WERI-Rb-1 (cell line): ENCODE measurements around the gene CXCR6.
A peak's percentile ranks its signal among the peaks of the same experiment; 100 is the strongest.

Experiments
- DNase-seq: peaks from one replicate; pipeline ENCODE4 v3.0.0-alpha.2; 2020
- H3K27ac ChIP-seq: fragments of 250-450 bp; sonication (Bioruptor Pico); 2 replicates; pipeline ENCODE4 v1.5.1; 2020; ENCODE audit warnings: mild to moderate bottlenecking, moderate library complexity
- H3K27me3 ChIP-seq: fragments of 250-450 bp; sonication (Bioruptor Pico); 2 replicates; pipeline ENCODE4 v1.5.1; 2021; ENCODE audit warnings: mild to moderate bottlenecking, low read depth, moderate library complexity; ENCODE audit not compliant: insufficient read depth, severe bottlenecking
- H3K36me3 ChIP-seq: fragments of 250-450 bp; sonication (Bioruptor Pico); 2 replicates; pipeline ENCODE4 v1.5.1; 2020; ENCODE audit warnings: mild to moderate bottlenecking, moderate library complexity
- H3K4me3 ChIP-seq: 2 replicates; pipeline ENCODE4 v1.5.1; 2011; ENCODE audit warnings: low read depth, mild to moderate bottlenecking, control low read depth, low read length
- H3K9me3 ChIP-seq: fragments of 250-450 bp; sonication (Bioruptor Pico); 2 replicates; pipeline ENCODE4 v1.5.1; 2021; ENCODE audit warnings: mild to moderate bottlenecking, moderate library complexity; ENCODE audit not compliant: severe bottlenecking
- TF ChIP-seq, protein P1 (sequence below): IDR thresholded peaks from 2 replicates; pipeline ENCODE4 v1.5.1; 2011; ENCODE audit warnings: low read depth, mild to moderate bottlenecking, control low read depth, inconsistent platforms, low read length

Gene CXCR6

DNA sequence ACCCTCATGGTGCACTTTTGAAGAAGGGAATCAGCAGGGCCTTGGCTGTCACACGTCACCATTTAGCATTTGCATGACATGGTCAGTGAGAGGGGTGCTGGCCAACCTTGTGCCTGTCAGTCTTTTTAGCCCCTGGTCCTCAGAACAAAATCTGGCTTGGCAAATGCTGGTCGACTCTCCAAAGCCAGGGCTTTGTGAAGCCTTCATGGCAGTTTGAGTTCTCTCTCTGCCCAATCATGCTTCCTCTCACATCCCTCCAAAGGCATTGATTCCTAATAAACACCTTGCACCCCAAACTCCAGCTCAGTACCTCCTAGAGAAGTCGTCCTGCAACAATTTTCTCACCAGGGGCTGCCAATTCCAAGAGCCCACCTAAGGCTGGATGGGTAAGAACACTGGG, 37.5 kb upstream of the CXCR6 start:
- Histone ChIP-seq H3K4me3 (no peak overlapping the region), H3K27me3 (no peaks in the 10 kb centered on the region), H3K27ac (no peak overlapping the region), H3K9me3 (no peaks in the 10 kb centered on the region), H3K36me3 (no peaks in the 10 kb centered on the region; the same call in 1 of the 2 replicates)
- TF ChIP-seq, protein P1, sequence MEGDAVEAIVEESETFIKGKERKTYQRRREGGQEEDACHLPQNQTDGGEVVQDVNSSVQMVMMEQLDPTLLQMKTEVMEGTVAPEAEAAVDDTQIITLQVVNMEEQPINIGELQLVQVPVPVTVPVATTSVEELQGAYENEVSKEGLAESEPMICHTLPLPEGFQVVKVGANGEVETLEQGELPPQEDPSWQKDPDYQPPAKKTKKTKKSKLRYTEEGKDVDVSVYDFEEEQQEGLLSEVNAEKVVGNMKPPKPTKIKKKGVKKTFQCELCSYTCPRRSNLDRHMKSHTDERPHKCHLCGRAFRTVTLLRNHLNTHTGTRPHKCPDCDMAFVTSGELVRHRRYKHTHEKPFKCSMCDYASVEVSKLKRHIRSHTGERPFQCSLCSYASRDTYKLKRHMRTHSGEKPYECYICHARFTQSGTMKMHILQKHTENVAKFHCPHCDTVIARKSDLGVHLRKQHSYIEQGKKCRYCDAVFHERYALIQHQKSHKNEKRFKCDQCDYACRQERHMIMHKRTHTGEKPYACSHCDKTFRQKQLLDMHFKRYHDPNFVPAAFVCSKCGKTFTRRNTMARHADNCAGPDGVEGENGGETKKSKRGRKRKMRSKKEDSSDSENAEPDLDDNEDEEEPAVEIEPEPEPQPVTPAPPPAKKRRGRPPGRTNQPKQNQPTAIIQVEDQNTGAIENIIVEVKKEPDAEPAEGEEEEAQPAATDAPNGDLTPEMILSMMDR = no peak
- no peak for DNase-seq

DNA sequence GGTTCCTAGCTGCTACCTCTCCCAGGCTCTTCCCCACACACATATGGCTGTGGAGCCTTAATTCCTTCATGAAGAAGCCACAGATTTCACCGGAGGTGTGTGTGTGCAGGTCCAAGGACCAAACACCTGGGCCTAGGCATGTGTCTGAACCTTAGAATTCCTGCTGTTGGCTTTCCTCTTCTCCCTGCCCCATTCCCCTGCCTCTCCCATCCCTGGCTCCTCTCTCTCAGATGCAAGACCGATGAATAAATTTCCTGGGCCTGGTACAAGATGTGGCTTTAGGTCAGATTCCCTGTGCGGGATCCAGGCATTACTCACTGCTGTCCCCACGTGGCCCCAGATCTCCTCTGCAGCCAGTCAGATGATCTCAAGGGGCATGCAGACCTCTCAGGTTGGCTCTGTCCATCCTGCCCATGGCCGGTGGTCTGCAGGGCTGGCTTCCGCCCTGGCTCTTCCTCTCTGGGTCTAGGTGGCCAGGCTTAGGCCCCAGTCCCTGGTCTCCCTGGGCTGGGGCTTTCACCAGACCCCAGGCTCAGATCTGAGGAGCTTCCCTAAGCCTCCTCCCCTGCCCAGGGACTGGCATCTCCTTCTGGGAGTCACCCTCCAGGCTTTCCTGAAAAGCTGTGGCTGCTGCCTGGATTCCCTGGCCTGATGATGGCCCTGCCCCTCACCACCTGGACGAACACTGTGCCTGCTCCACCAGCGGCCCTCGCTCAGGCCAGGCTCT, 36.4 kb upstream of the CXCR6 start:
- peak; percentile 27 for DNase-seq
- no peaks in the 10 kb centered on the region for H3K27me3 ChIP-seq

DNA sequence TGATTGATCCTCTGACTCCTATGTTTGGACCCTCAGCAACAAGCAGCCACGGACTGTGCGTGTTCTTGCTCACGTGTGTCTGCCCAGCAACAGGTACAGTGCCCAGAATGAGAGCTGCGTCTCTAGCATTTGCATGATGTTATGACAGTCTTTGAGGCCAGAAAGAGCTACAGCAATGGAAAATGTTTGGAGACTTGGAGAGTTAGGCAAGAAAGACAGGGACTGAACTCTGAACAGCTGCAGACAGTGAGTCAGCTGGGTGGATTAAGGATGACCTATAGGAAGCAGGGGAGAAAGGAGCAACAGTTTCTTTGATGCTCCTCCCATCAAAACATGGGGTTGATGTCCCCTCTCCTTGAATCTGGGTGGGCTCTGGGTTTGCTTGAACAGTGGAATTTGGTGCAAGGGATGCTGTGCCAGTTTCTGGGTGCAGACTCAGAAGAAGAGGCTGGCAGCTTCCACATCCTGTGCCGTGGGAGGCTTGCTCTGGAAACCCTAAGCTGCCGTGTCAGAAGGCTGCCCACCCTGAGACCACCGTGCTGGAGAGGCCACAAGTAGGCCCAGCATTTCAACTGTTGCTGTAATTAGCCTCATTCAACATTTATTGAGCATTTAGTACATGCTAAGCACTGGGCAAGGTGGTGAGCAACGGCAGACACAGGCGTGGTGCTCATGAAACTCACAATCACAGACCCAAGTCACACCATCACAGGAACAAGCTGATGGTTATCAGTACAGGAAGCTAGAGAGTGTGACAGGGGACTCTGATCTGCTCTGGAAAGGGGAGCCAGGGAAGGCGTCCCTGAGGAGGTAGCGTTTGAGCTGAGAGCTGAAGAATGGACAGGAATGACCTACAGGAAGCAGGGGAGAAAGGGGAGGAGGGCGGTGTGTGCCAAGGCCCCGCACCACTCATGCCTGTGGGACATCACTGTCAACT, 35.2 kb upstream of the CXCR6 start:
- no peaks in the 10 kb centered on the region for H3K9me3 ChIP-seq
- H3K27ac ChIP-seq = no peak overlapping the region
- TF ChIP-seq, protein P1 = no peak
- H3K36me3 ChIP-seq = no peaks in the 10 kb centered on the region; the same call in 1 of the 2 replicates
- H3K4me3 ChIP-seq = no peak overlapping the region
- no peaks in the 10 kb centered on the region for H3K27me3 ChIP-seq
- no peak for DNase-seq

More for the DNA sequence above, 36.4 kb upstream of the CXCR6 start:
- no peak overlapping the region for H3K27ac ChIP-seq
- H3K36me3 ChIP-seq = no peaks in the 10 kb centered on the region; the same call in 1 of the 2 replicates
- no peak overlapping the region for H3K4me3 ChIP-seq
- TF ChIP-seq, protein P1 = peak; percentile 67
- H3K9me3 ChIP-seq = no peaks in the 10 kb centered on the region

DNA sequence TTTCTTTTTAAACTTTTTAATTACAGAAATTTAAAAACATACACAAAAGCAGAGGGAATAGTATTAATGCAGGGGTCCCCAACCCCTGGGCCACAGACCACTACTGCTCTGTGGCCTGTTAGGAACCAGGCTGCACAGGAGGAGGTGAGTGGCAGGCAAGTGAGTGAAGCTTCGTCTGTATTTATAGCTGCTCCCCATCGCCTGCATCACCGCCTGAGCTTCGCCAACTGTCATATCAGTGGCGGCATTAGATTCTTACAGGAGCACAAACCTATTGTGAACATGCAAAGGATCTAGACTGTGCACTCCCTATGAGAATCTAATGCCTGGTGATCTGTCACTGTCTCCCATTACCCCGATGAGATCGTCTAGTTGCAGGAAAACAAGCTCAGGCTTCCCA, 34.5 kb upstream of the CXCR6 start:
- no peaks in the 10 kb centered on the region; the same call in 1 of the 2 replicates for H3K36me3 ChIP-seq
- H3K27ac ChIP-seq = no peak overlapping the region
- no peaks in the 10 kb centered on the region for H3K27me3 ChIP-seq
- H3K4me3 ChIP-seq = no peak overlapping the region
- no peaks in the 10 kb centered on the region for H3K9me3 ChIP-seq
- DNase-seq = no peak
- TF ChIP-seq, protein P1 = no peak

DNA sequence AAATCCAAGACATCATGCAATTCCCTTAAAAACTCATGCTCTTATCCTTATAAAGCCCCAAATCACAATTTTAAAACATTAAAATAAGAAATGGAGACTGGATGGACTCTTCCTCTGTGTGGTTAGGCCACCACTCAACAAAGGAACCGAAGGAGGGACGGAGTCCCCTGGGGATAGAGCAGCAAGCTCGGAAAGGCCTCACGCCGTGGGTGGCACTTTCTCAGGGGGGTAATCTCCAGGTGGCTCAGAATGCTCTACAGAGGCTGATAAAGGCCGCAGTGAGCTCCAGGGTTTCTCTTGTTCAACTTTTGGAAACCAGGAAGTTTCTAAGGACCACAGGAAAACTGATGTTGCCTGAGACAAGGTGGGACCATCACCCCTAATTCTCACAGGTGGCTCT, 33.7 kb upstream of the CXCR6 start:
- Histone ChIP-seq H3K36me3 (no peaks in the 10 kb centered on the region; the same call in 1 of the 2 replicates), H3K27ac (no peak overlapping the region)
- TF ChIP-seq, protein P1 = no peak

More for the DNA sequence above, 33.7 kb upstream of the CXCR6 start:
- Histone ChIP-seq H3K9me3 (no peaks in the 10 kb centered on the region), H3K27me3 (no peaks in the 10 kb centered on the region), H3K4me3 (no peak overlapping the region)
- DNase-seq = no peak
